HT1080 (cell line): ENCODE data around the gene PWWP3B. TPM values are rescaled to one million over a fixed set of nuclear protein-coding genes. Genes with fewer than 3 reads are reported as not detected.
"Not testable (repeated sequence)": the region's sequence is repeated elsewhere in the genome, so short reads cannot be mapped to it uniquely, and the experiment has no call there.

Experiments
- DNase-seq: peaks from one replicate; pipeline ENCODE4 v3.0.0-alpha.2; 2015; ENCODE audit warnings: low read depth
- polyA plus RNA-seq, 2 experiments: library from polyadenylated mRNA; depleted of rRNA; stranded (reverse); fragments of >200 nt; gene quantifications; 2 replicates each; pipeline ENCODE4 v1.2.3, GENCODE V29; 2015
- total RNA-seq: library from RNA; depleted of rRNA; stranded (reverse); fragments of >200 nt; shearing (Covaris generic); gene quantifications from 2 replicates; pipeline ENCODE4 v1.2.3, GENCODE V29; 2014; rRNA removed

PWWP3B gene
- total RNA-seq: 2.3 TPM in 2 replicates
- polyA plus RNA-seq (2015; cell fraction: cytosol; rRNA removed): 1.1 and 1.2 TPM in 2 replicates
- polyA plus RNA-seq (2015; cell fraction: nucleus; rRNA removed): 2.7 and 2.8 TPM in 2 replicates

- DNase-seq: peak; percentile 34
These were observed at the start of gene PWWP3B for GRCh38 chrX:106168107-106168506. Gene PWWP3B, plus strand, starts transcription at chrX:106168305. Its CDS starts 37,128 bp downstream, at chrX:106205433.

GRCh38 chrX:106139048-106139447 is 29.1 kb upstream of the PWWP3B start:
- DNase-seq: no peak

- DNase-seq: no peak
These were observed 23.1 kb upstream of the PWWP3B start for GRCh38 chrX:106144755-106145639.

GRCh38 chrX:106150701-106151100 is 17.4 kb upstream of the PWWP3B start:
- no peak for DNase-seq

GRCh38 chrX:106159861-106160282 is 8.2 kb upstream of the PWWP3B start:
- DNase-seq: no peak

- peak; percentile 1 for DNase-seq
These were observed 2.2 kb downstream of the PWWP3B start for GRCh38 chrX:106170318-106170717.

GRCh38 chrX:106171293-106171820 is 3.3 kb downstream of the PWWP3B start:
- DNase-seq: no peak

- DNase-seq: peak; percentile 54
These were observed 9.2 kb downstream of the PWWP3B start for GRCh38 chrX:106177106-106177981.

- no peak for DNase-seq
These were observed 9.8 kb downstream of the PWWP3B start for GRCh38 chrX:106177982-106178321.

GRCh38 chrX:106178826-106179225 is 10.7 kb downstream of the PWWP3B start:
- no peak for DNase-seq

GRCh38 chrX:106183685-106184084 is 15.6 kb downstream of the PWWP3B start:
- not testable (repeated sequence) for DNase-seq

GRCh38 chrX:106201502-106202178 is 33.5 kb downstream of the PWWP3B start:
- no peak for DNase-seq

GRCh38 chrX:106203315-106203714 is 35.2 kb downstream of the PWWP3B start:
- DNase-seq: peak; percentile 2

- DNase-seq: no peak
These were observed 40.0 kb downstream of the PWWP3B start for GRCh38 chrX:106208154-106208553.

Other genes starting within 250 kb of the PWWP3B start
- gene SERPINA7, start 129.6 kb upstream of the PWWP3B start, total RNA-seq: not detected in 2 replicates